ENCODE results near the gene TP53RK. TPM values are rescaled to one million over a fixed set of nuclear protein-coding genes. Genes with fewer than 3 reads are reported as not detected.

TP53RK gene
- total and polyA plus RNA-seq, 7 donors = 8.4 to 24.4 (median 10.2) TPM

GRCh38 chr20:46651091-46651962, 37.9 kb downstream of the TP53RK start, which contains the start of gene SLC13A3:
Gene SLC13A3, minus strand, starts transcription at chr20:46651459. Its CDS starts 38 bp downstream, at chr20:46651421.
- DNase-seq = no peak
- intact Hi-C loops (cut with DNase I) = no loop called here
- Histone ChIP-seq H3K4me1 (peaks cover 0 to 11% (median 4%) of the 10 kb centered on the region in 4 donors), H3K4me3 (peak within 1 kb of the TSS in 2 of 4 donors; percentile 11 to 19), H3K27ac (no peak within 1 kb of the TSS), H3K9me3 (no peaks in the 10 kb centered on the region), H3K36me3 (no peaks in the 10 kb centered on the region), H3K27me3 (peaks cover 0 to 47% (median 0%) of the 10 kb centered on the region in 3 donors)
- TF ChIP-seq POLR2AphosphoS5 (IDR thresholded peaks at IDR 0.05) = no peak
- no peak for TF ChIP-seq CTCF (IDR thresholded peaks at IDR 0.05)
- no peak for TF ChIP-seq POLR2A (IDR thresholded peaks at IDR 0.05)
- no peak for TF ChIP-seq EP300 (IDR thresholded peaks at IDR 0.05)
- WGBS, 2 donors = 19 to 20% methylated on average over 55 of the region's 55 CpGs

GRCh38 chr20:46650575-46651090, 38.6 kb downstream of the TP53RK start:
- intact Hi-C loops (cut with DNase I) = no loop called here
- Histone ChIP-seq H3K27me3 (peaks cover 0 to 47% (median 0%) of the 10 kb centered on the region in 3 donors), H3K4me3 (peak overlapping the region in 2 of 4 donors; percentile 11 to 19), H3K9me3 (no peaks in the 10 kb centered on the region), H3K27ac (no peak overlapping the region), H3K4me1 (peaks cover 0 to 11% (median 4%) of the 10 kb centered on the region in 4 donors), H3K36me3 (no peaks in the 10 kb centered on the region)
- DNase-seq = no peak
- WGBS, 2 donors = 74 to 81% methylated on average over 10 of the region's 10 CpGs
- TF ChIP-seq POLR2AphosphoS5 (IDR thresholded peaks at IDR 0.05) = no peak
- TF ChIP-seq CTCF (IDR thresholded peaks at IDR 0.05) = no peak
- TF ChIP-seq POLR2A (IDR thresholded peaks at IDR 0.05) = no peak
- no peak for TF ChIP-seq EP300 (IDR thresholded peaks at IDR 0.05)

GRCh38 chr20:46649965-46650542, 39.2 kb downstream of the TP53RK start:
- intact Hi-C loops (cut with DNase I) = no loop called here
- no peak for DNase-seq
- no peak for TF ChIP-seq POLR2AphosphoS5 (IDR thresholded peaks at IDR 0.05)
- Histone ChIP-seq H3K36me3 (no peaks in the 10 kb centered on the region), H3K27ac (no peak overlapping the region), H3K9me3 (no peaks in the 10 kb centered on the region), H3K4me3 (no peak overlapping the region), H3K4me1 (peaks cover 0 to 11% (median 4%) of the 10 kb centered on the region in 4 donors), H3K27me3 (peaks cover 0 to 47% (median 0%) of the 10 kb centered on the region in 3 donors)
- 77 to 90% methylated on average over 9 of the region's 9 CpGs for WGBS, 2 donors

GRCh38 chr20:46649650-46649949, 39.6 kb downstream of the TP53RK start:
- Histone ChIP-seq H3K4me1 (peaks cover 0 to 11% (median 4%) of the 10 kb centered on the region in 4 donors), H3K27ac (no peak overlapping the region), H3K27me3 (peaks cover 0 to 42% (median 0%) of the 10 kb centered on the region in 3 donors), H3K36me3 (no peaks in the 10 kb centered on the region), H3K4me3 (no peak overlapping the region), H3K9me3 (no peaks in the 10 kb centered on the region)
- DNase-seq = no peak
- intact Hi-C loops (cut with DNase I) = no loop called here
- TF ChIP-seq POLR2A (IDR thresholded peaks at IDR 0.05) (no peak), EP300 (IDR thresholded peaks at IDR 0.05) (no peak), POLR2AphosphoS5 (IDR thresholded peaks at IDR 0.05) (no peak), CTCF (IDR thresholded peaks at IDR 0.05) (no peak)
- WGBS, 2 donors = 61 to 83% methylated on average over 3 of the region's 3 CpGs
